Right cardiac atrium (tissue), 5 donors: ENCODE results near the gene KIAA1614. TPM values are rescaled to one million over a fixed set of nuclear protein-coding genes. Genes with fewer than 3 reads are reported as not detected.

Source experiments
- ATAC-seq, 2 donors: fragments of 200-7000 bp; cut with Tn5 transposase; one replicate each; pipeline versions ENCODE4 v1.8.0 to v1.9.1; 2020; ENCODE audit warnings: moderate library complexity in 2 of 2, mild to moderate bottlenecking in 1 of 2
- DNase-seq, 3 donors: peaks; one replicate each; pipeline ENCODE4 v3.0.0-alpha.2; 2020
- H3K27ac ChIP-seq: one replicate; pipeline ENCODE4 v1.5.1; 2013; ENCODE audit warnings: mild to moderate bottlenecking, low read length, control low read depth, moderate library complexity
- H3K27me3 ChIP-seq: one replicate; pipeline ENCODE4 v1.6.1; 2013; ENCODE audit not compliant: control insufficient read depth, insufficient read depth
- H3K4me1 ChIP-seq: one replicate; pipeline ENCODE4 v1.6.1; 2013; ENCODE audit warnings: low read length; ENCODE audit not compliant: control insufficient read depth, insufficient read depth
- H3K4me3 ChIP-seq: one replicate; pipeline ENCODE4 v1.5.1; 2013; ENCODE audit warnings: low read length, control low read depth
- H3K9me3 ChIP-seq: one replicate; pipeline ENCODE4 v1.6.1; 2013; ENCODE audit warnings: low read length; ENCODE audit not compliant: control insufficient read depth
- WGBS: extraction: QIAGEN DNeasy Blood & Tissue Kit; methylation state at CpG from one replicate; pipeline ENCODE4 v1.1.7; 2013; 5-methylcytosine and 5-hydroxymethylcytosine counted together
- intact Hi-C, 4 donors: fragments of 100-400 bp; cut with DNase I; formaldehyde crosslinking; loops; one replicate each; pipeline versions ENCODE4 v1.11.0 to v1.14.0; 2022 to 2023
- polyA plus RNA-seq: library from polyadenylated mRNA; stranded (reverse); fragments of 200-250 nt; gene quantifications from one replicate; pipeline ENCODE4 v1.2.3, GENCODE V29; 2013
- total RNA-seq, 4 donors: library from RNA; stranded (reverse); fragmentation: NEBNext Ultra II Directional; extraction: Animal tissue kit (Norgen Biotek cat#: 25700); gene quantifications; one replicate each; pipeline ENCODE4 v1.2.1, GENCODE V29; 2021
- donor health status: healthy with polysubstance abuse.
- donor health status: DM: no; HTN: yes; CAD: no.
- donor health status: DM: no; HTN: no; CAD: no.
- donor health status: DM: no; HTN: yes; CAD: no; lungs with severe emphysema.
- donor health status: DM: yes; HTN: yes; CAD: no.

KIAA1614 gene
- total and polyA plus RNA-seq, 5 donors, result 10.2 to 16.6 (median 11.6) TPM

- intact Hi-C loops, result no loop called here
- WGBS, result 67% methylated on average over 11 of the region's 11 CpGs
Observed at GRCh38 chr1:180981596-180982387, 69.1 kb downstream of the KIAA1614 start.

GRCh38 chr1:180982422-180982821, 69.7 kb downstream of the KIAA1614 start:
- WGBS, result 75% methylated on average over 1 of the region's 1 CpG
- intact Hi-C loops, result no loop called here
- ATAC-seq (no peak), DNase-seq (no peak)
- no peak overlapping the region for H3K27ac ChIP-seq
- no peaks in the 10 kb centered on the region for H3K4me1 ChIP-seq
- H3K27me3 ChIP-seq, result no peaks in the 10 kb centered on the region
- H3K9me3 ChIP-seq, result no peaks in the 10 kb centered on the region
- no peak overlapping the region for H3K4me3 ChIP-seq

More at GRCh38 chr1:180981596-180982387, 69.1 kb downstream of the KIAA1614 start:
- DNase-seq (no peak), ATAC-seq (no peak)
- no peaks in the 10 kb centered on the region for H3K4me1 ChIP-seq
- H3K4me3 ChIP-seq, result no peak overlapping the region
- H3K9me3 ChIP-seq, result no peaks in the 10 kb centered on the region
- H3K27ac ChIP-seq, result no peak overlapping the region
- H3K27me3 ChIP-seq, result no peaks in the 10 kb centered on the region

GRCh38 chr1:180988253-180988752, 75.6 kb downstream of the KIAA1614 start:
- ATAC-seq (no peak), DNase-seq (no peak)
- Histone ChIP-seq H3K9me3 (no peaks in the 10 kb centered on the region), H3K27me3 (no peaks in the 10 kb centered on the region), H3K4me3 (no peak overlapping the region), H3K27ac (no peak overlapping the region), H3K4me1 (peaks cover 3% of the 10 kb centered on the region)
- WGBS, result 72% methylated on average over 8 of the region's 8 CpGs
- intact Hi-C loops, result no loop called here

GRCh38 chr1:180994262-180994661, 81.6 kb downstream of the KIAA1614 start:
- intact Hi-C loops, result no loop called here
- no peak for DNase-seq
- Histone ChIP-seq H3K4me1 (peaks cover 3% of the 10 kb centered on the region), H3K27me3 (no peaks in the 10 kb centered on the region), H3K9me3 (no peaks in the 10 kb centered on the region), H3K4me3 (no peak overlapping the region), H3K27ac (no peak overlapping the region)
- ATAC-seq, result no peak
- WGBS, result 61% methylated on average over 3 of the region's 3 CpGs

GRCh38 chr1:180997843-180998504, 85.3 kb downstream of the KIAA1614 start:
- H3K27ac ChIP-seq, result no peak overlapping the region

More at GRCh38 chr1:180997843-180998504, 85.3 kb downstream of the KIAA1614 start:
- 86% methylated on average over 4 of the region's 4 CpGs for WGBS
- no peak overlapping the region for H3K4me3 ChIP-seq
- H3K9me3 ChIP-seq, result no peaks in the 10 kb centered on the region
- ATAC-seq (no peak), DNase-seq (no peak)
- H3K4me1 ChIP-seq, result no peaks in the 10 kb centered on the region
- intact Hi-C loops, result no loop called here
- no peaks in the 10 kb centered on the region for H3K27me3 ChIP-seq

Other genes with a start within 250 kb of the KIAA1614 start
- gene STX6, start 110.0 kb downstream of the KIAA1614 start, total RNA-seq, result 10 to 100 TPM in 3 of 4 donors, 1 to 10 TPM in 1; 9.5 to 13.0 (median 11.3) TPM
- 5.3 TPM for gene STX6, start 110.0 kb downstream of the KIAA1614 start, polyA plus RNA-seq
- gene MR1, start 121.1 kb downstream of the KIAA1614 start, total RNA-seq, result 10 to 100 TPM in 3 of 4 donors, 1 to 10 TPM in 1; 9.0 to 16.1 (median 12.2) TPM
- gene MR1, start 121.1 kb downstream of the KIAA1614 start, polyA plus RNA-seq, result 3.0 TPM
- gene IER5, start 175.8 kb downstream of the KIAA1614 start, total RNA-seq, result 10 to 100 TPM; 21.9 to 32.6 (median 28.2) TPM
- 63.8 TPM for gene IER5, start 175.8 kb downstream of the KIAA1614 start, polyA plus RNA-seq